ENCODE data around the gene DCTD. TPM values are rescaled to one million over a fixed set of nuclear protein-coding genes. Genes with fewer than 3 reads are reported as not detected.

The DCTD gene
- total RNA-seq = 141 TPM

DNA sequence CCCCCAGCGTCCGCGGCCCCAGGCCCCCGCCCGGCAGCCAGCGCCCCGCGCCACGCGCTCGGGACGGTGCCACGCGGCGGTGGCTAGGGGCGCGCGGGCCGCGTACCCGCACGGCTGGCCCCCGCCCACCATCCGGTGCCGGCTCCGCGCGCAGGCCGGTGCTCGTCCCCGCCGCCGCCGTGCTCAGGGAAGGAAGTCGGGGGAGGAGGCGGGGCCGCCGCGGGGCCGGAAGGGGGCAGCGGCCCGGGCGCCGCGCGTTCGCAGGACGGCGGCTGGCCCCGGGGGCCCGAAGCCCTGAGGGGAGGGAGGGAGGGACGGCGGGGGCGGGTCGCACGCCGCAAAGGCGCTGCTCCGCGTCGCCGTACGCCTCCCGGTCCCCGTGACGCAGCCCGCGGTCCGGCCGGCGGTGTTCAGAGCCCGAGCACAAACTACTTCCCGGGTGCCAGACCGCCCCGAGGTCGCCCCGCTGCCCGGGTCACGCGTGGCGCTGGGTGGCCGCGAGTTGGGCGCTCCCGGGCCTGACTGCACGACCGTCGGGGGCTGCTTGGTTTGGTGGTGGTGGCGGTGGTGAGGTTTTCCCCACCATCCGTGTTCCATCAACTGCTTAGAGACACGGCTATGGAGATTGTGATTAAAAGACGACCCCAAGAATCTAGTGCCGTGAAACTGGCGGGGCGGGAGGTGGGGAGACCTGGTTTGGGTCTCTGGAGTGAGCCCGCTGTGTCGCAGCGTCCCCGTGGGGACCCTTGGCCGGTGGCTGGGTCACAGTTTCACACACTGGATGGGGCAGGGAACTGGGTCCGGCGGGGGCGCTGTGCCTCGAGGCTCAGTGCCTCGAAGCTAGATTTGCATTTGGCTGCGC lies at the start of gene DCTD:
TSS of gene DCTD (minus strand) at position 205 of the 862 bp plus-strand sequence. CDS start 1,818 bp downstream, outside the sequence.
- DNase-seq (ENCODE audit: low spot score) = peak; percentile 68

DNA sequence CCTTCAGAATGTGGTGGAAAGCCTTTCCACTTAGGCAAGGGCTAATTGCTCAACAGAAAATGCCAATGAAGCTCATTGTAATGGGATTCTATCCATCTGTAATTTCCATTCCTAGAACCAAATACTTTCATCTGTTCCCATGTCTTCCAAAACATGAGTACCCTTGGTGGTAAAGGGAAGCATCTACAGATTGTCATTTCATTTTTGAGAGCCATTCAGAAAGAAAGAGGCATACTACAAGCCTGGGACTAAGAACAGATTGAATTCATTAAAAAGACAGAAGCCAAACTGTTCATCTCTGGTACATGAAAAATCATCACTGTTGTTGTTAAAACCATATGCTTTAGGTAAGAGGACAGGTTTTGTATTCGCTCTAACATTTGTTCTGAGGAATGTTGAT lies 43.6 kb upstream of the DCTD start:
- DNase-seq (ENCODE audit: low spot score) = no peak

DNA sequence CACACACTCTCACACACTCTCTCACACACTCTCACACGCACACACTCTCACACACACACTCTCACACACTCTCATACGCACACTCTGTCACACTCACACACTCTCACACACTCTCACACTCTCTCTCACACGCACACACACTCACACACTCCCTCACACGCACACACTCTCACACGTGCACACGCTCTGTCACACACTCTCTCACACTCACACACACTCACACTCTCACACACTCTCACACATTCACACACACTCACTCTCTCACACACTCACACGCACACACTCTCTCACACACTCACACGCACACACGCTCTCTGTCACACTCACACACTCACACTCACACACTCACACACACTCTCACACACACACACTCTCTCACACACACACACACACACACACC lies 43.0 kb upstream of the DCTD start:
- no peak for DNase-seq (ENCODE audit: low spot score)

DNA sequence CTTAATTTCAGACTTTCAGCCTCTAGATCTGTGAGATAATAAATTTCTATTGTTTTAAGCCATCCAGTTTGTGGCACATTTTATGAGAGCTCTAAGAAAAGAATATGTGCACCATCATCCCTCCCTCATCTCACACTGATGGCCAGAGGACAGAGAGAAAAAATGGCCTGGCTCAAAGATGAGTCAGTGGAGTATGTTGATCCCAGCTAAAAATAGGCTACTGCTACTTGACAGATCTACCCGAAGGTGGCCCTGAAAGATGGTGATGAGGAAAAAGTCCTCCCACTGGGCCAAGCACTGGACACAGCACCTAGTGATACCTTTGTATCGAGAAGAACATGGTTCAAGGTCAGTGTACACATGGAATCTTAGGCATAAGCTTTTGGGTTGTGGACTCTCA lies 38.2 kb upstream of the DCTD start:
- no peak for DNase-seq (ENCODE audit: low spot score)

DNA sequence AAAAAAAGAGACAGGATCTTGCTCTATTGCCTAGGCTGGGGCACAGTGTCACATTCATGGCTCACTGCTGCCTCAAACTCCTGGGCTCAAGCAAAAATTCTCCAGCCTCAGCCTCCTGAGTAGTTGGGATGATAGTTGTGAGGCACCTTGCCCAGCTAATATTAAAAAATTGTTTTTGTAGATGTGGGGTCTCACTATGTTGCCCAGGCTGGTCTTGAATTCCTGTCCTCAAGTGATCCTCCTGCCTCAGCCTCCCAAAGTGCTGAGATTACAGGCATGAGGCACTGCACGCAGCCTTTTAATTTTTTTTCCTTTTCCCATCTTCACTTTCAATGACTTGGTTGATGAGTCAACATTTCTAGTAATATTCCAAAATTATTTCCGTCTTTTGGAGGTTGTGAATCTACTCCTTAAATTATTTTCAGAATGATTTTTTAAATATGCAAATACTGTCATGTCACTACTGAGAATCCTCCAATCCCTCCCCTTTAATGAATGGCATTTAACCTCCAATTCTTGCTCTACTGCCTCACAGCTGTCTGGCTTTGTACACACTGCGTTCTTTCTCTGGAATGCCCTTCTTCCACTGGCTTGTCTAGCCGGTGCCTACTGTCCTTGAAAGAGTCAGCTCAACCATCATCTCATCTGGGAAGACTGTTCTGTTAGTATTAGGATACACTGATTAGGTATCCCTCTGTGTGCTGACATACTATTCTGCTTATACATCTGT lies 27.5 kb upstream of the DCTD start:
- DNase-seq (ENCODE audit: low spot score) = no peak

DNA sequence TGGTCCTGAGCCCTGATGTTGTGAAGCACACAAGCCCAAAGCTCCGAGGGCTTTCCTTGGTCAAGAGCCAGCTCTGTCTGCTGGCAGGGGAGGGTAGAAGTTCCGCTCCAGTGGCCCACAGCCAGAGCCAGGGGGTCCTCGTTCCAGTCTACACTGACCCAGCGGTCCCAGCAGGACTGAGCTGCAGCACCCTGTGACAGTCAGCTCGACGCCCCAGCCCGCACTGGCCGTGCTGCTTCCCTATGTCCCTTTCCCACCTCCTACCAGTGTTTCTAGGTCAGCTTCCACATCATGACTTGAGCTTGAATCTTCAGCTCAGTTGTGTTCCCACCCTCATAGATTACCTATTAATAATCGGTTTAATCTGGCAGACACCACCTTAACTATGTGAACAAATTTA lies 22.5 kb upstream of the DCTD start:
- DNase-seq (ENCODE audit: low spot score) = no peak

DNA sequence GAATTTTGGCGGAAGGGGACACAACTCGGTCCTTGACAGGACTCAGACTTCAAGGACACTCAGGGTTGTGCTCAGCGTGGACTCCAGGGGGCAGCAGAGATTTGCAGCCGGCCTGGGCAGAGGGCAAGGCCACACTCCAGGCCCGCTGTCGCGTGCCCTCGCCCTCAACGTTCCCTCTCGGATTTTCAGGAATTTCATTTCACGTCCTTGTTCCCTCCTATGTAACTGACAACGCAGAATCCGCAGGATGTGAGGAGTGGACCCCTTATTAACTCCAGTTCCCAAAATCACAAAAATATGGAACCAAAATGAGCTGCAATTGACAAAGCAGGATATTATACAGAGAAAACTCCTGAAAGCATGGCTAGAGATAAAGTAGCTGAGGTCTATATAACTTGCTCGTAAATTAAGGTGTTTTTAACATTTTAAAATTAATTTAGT lies 21.0 kb upstream of the DCTD start:
- DNase-seq (ENCODE audit: low spot score) = peak; percentile 70

DNA sequence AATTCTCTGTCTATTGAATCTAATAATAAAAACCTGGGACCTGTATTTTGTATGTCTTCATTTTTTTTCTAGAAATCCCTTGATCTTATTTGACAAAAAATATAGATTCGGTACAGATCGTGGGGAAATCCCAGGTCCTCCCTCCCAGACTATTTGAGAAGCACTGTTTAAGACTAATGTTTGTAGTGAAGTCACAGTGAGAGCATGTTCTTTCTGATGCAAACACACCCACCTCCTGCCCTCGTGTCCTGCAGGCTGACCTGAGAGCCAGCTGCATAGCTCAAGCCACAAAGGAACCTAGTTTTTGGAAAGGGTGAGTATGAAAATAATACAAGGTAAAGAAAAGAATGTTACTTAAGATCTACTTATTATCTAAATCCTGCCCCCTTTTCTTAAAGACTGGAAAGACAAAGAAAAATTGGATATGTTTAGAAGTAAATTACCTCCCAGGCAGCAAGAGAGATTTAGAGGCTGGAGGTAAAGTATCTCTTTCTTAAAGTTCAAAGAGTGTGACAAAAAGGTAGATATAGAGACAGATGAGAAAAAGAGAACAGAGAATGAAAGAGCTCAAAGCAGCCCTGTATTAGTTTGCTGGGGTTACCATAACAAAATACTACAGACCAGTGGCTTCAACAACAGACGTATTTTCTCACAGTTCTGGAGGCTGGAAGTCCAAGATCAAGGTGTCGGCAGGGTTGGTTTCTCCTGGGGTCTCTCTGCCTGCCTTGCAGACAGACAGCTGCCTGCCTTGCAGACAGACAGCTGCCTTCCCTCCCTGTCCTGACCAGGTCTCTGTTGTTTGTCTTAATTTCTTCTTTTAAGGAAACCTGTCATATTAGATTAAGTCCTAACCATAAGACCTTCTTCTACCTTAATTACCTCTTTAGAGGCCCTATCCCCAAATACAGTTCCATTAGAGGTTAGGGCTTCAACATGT lies 20.4 kb upstream of the DCTD start:
- no peak for DNase-seq (ENCODE audit: low spot score)

DNA sequence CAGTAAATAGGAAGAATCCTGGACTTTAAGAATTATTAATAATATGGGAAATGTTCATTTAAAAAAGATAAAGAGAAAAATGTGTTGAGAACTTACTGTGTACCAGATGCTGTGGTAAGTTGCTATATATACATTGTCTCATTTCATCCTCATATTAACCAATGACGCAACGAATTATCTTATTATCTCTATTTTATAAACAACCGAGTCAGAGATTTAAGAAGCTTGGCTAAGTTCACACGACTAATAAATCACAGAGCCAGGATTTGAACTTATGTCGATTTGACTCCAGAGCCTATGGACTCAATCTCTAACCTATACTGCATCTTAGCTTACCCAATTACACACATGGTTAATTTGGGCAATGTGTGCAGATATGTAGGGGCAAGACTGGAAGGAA lies 15.5 kb upstream of the DCTD start:
- no peak for DNase-seq (ENCODE audit: low spot score)

DNA sequence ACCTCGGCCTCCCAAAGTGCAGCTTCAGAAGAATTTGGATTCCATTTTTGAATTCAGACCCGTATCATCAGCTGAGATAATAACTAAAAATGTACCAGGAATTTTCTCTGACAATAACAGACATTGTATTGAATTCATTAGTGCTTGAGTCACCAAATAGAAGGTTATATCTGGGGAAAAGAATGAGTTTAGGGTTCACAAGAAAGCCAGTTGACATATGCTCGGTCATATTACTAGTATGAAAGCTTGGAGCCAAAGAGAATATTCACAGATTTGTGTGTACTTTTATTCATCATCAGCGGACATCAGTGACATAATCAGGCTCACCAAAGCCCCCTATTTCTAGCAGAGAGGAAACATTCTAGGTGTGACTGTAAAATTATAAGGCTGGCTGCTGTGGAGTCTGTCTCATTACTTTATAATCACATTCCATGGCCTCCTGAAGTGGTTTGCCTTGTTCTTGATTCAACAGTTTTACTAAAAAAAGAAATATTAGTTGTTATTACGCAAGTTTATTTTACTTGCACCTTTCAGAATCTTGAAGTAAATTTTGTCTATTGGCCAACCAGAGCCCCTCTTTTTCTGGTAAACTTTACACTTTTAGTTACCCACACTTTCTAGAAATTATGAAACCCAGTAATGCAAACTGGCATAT lies 14.6 kb upstream of the DCTD start:
- no peak for DNase-seq (ENCODE audit: low spot score)

DNA sequence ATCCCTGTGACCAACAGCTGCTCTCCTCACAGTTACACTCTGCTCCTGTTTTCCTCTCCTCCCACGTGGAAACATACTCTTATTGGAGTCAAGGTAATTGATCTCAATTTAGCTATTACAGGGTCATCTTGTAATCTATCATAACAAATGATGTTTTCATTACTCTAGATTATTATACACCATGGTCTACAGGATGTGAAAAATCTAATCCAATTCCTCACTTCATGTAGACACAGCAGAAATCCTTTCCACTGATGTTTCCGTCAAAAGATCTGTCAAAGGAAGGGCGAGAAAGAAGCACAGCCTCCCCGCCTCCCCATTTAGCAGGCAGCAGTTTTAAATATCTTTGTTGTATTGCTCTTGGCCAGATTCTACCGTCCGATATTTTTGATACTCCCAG lies 13.7 kb upstream of the DCTD start:
- DNase-seq (ENCODE audit: low spot score) = no peak

DNA sequence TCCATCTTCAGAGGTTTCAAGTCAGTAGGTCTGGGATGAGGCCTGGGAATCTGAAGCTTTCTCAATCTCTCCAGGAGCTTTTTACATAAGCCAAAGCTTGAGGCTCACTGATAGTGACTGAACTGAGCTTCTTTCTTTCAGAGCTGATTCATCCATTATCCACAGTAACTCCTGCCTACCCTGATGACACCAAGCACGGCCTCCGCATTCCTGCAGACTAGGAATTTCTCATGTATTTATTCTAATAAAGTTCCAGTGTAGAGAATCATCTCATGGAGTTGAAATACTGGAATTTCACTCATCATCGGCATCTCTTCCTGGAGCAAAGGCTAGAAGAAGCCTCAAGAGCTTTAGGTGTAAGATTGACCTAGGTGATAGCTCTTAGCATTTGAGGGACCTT lies 12.1 kb upstream of the DCTD start:
- no peak for DNase-seq (ENCODE audit: low spot score)

DNA sequence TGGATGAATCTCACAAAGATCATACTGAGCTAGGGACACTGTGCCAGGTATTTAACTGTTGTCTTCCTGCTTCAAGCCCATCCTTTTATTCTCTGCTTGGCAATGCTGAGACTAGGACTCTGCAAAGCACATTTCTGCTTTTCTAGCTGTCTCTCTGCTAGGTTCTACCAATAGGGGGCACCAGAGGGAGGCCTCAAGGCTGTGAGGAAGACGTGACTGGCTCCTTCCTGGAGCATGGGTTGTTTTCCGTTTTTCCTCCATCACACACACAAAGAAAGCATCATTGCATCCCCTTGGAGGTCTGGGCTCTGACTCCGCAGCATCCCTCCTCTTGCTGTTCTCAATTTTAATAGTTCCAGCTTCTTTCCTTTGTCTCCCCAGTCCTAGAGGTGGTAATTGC lies 10.9 kb upstream of the DCTD start:
- no peak for DNase-seq (ENCODE audit: low spot score)

DNA sequence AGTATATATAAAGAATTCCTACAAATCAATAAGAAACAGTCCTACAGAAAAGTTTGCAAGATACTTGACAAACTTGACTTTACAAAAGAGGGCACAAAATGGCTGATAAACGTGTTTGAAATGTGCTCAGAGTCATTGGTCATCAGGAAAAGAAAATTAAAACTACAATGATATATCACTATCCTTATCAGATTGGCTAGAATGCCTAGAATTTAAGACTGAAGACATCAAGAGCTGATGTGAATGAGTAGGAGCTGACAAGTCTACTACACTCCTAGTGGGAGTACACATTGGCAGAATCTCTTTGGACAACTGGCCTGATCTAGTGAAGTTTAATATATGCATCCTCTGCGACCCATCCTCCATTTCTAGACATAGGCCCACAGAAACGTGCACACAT lies 10.3 kb upstream of the DCTD start:
- DNase-seq (ENCODE audit: low spot score) = no peak

DNA sequence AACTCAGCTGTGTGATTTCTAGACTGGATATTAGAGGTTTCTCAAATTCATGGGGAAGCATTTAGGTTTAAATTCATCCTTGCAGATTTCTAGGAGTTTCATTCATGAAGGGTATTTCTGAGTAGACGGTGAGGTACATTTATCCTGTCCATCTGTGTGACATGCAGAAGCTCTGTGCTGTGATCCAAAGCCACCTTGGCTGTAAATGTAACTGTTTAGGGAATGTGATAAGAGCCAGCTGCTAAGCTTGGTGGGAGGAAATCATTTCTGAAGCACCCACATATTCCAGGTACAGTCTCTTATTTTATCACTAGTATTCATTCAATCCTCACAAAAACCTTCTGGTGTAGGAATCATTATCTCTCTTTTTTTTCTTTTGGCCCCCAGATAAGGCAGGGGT lies 8.7 kb upstream of the DCTD start:
- DNase-seq (ENCODE audit: low spot score) = no peak

DNA sequence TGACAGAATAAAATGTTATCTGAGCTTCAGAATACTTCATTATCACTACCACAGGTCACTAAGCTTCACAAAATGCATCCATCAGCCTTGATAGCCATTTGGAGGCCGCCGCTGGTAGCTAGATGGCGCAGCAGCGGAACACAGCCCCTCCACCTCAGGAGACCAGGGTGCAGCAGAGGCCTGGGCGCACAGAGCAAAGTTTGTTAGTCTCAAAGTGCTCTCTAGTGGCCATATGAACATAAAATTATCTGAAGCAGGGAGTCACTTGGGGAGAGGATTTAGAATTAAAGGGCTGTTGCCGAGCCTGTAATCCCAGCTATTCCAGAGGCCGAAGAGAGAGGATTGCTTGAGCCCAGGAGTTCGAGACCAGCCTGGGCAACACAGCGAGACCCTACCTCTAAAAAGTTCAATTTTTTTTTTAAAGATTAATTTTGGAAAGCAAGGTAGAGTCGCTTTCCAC lies 8.1 kb upstream of the DCTD start:
- DNase-seq (ENCODE audit: low spot score) = peak; percentile 75

DNA sequence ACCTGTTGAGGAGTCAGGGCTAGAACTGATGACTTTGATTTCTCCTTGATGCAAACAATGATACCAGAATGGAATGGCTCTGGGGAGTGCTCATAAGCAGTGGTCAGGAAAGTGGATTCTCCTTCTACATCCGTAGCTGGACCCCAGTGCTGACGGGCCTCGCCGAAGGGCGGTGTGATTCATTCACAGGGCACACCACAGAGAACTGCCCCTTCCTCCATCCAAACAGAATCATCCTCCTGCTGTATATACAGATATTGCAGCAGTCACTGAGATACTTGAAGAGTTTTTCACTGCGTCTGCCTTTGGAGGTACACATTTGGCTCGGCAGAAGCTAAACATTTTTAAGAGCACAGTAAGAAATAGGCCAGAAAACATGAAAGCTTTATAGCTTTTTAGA lies 7.3 kb upstream of the DCTD start:
- DNase-seq (ENCODE audit: low spot score) = no peak

DNA sequence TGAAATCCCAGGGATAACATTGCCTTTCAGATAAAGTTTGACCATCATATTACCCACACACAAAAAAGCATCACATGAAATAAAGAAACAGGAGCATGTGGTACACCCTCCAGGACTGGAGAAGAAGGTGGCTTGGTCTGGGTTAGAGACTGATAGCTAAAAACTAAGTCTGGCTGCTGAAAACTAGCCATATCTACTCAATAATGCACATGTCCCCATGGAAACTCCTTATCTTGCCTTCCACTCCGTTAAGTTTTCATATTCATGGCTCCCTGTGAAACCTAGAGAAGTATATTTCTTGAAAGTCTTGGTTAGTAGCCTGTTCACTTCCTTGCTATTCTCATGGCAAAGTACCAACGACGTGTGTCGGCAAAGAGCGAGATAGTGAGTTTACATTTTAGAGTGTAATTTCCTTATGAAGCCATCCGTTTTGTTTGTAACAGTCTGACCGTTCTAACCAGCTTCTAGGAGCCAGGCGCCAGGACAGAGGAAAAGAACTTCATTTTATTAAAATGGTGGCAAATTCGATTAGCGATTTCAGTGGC lies 6.7 kb upstream of the DCTD start:
- no peak for DNase-seq (ENCODE audit: low spot score)

DNA sequence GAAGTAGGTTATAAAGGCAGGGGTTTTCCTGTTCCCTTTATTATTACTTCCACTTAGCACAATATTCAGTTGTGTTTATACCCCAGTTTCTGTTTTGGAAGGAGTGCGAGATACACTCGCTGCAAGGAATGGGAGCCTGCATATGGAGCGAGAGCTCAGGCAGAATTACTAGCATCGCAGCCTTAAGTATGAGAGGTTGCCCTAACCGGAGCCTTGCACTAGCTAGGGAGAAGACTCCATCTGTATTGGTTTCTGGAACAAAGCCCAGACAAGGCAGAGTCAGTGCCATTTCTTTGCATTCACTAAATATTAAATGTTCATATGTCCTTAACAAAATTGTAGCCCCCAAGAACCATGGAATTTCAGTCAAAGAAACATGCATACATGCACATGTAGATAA lies 6.2 kb upstream of the DCTD start:
- no peak for DNase-seq (ENCODE audit: low spot score)

DNA sequence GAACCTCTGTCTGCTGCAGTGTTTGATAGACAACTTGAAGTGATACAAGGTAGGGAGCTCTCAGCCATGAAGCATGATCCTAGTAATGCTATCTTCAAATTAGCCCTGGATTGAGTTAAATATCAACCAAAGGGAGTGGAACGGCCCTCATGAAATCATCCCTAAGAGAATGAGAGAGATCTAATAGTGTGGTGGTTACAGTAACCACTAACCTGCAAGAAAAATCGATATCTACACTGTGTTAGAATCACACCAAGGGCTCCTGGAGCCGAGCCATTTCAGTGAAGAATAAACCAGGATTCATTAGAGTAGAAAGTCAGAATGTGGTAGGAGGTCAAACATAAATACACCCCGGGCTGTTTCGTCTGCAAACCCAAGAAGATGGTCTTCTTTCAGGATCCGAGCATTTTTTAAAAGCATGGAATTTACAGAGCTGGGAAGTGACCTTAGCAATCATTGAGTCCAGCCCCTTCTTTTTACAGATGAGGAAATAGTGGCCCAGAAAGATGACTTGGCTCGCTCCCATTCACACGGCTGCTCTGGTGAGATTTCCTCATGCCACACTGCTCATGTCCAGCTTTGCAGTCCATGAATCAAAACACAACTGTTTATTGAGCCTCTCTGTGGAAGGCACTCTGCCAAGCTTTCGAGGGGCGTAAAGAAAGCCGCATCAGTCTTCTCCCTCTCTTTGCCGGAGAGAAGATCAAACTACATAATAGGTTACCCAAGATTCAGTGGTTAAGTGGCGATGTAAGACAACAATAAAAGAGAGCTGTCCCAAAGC lies 5.5 kb upstream of the DCTD start:
- DNase-seq (ENCODE audit: low spot score) = peak; percentile 71
